Stimulated activated effector memory CD8-positive, alpha-beta T cell treated with anti-CD3 and anti-CD28 coated beads, Interleukin-12 subunit alpha, Interleukin-12 subunit beta, amount 100 ng/mL, for 72 hours (primary cell): ENCODE data around the gene KIF2C.

Source experiments
- ATAC-seq: fragments of 150-1000 bp; cut with Tn5 transposase; 2 replicates; pipeline ENCODE4 v1.10.0; 2021
- DNase-seq, 2 donors: peaks; one replicate each; pipeline ENCODE4 v3.0.0; 2021 to 2022; ENCODE audit warnings: low spot score in 2 of 2
- H3K27ac Mint-ChIP-seq: one replicate; pipeline ENCODE4 v1.8.0; 2022; ENCODE audit warnings: mild to moderate bottlenecking, mixed read lengths
- H3K36me3 Mint-ChIP-seq: one replicate; pipeline ENCODE4 v1.8.0; 2022; ENCODE audit warnings: mild to moderate bottlenecking, mixed read lengths
- H3K4me1 Mint-ChIP-seq: one replicate; pipeline ENCODE4 v1.8.0; 2022; ENCODE audit warnings: mixed read lengths
- H3K4me3 Mint-ChIP-seq: one replicate; pipeline ENCODE4 v1.8.0; 2022; ENCODE audit warnings: mild to moderate bottlenecking, mixed read lengths
- H3K9me3 Mint-ChIP-seq: one replicate; pipeline ENCODE4 v1.8.0; 2022; ENCODE audit warnings: mixed read lengths

The KIF2C gene

DNA sequence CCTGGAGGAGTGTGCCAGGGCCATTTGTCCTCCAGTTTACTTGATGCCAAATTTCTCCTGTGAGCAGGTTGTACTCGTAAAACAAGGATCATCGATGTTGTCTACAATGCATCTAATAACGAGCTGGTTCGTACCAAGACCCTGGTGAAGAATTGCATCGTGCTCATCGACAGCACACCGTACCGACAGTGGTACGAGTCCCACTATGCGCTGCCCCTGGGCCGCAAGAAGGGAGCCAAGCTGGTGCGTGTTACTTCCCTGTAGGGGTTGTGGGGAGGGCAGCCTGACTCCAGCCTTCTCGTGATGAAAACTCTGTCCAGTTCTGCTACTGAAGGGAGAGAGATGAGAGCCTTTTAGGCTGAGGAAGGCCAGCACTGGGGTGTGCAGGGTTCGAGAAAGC lies 37.9 kb downstream of the KIF2C start:
- peaks cover 78% of the 10 kb centered on the region for H3K36me3 Mint-ChIP-seq
- peak overlapping the region; percentile 86 for H3K4me3 Mint-ChIP-seq
- H3K4me1 Mint-ChIP-seq: peaks cover 42% of the 10 kb centered on the region
- DNase-seq (no peak), ATAC-seq (no peak)
- no peaks in the 10 kb centered on the region for H3K9me3 Mint-ChIP-seq
- peak overlapping the region; percentile 97 for H3K27ac Mint-ChIP-seq

DNA sequence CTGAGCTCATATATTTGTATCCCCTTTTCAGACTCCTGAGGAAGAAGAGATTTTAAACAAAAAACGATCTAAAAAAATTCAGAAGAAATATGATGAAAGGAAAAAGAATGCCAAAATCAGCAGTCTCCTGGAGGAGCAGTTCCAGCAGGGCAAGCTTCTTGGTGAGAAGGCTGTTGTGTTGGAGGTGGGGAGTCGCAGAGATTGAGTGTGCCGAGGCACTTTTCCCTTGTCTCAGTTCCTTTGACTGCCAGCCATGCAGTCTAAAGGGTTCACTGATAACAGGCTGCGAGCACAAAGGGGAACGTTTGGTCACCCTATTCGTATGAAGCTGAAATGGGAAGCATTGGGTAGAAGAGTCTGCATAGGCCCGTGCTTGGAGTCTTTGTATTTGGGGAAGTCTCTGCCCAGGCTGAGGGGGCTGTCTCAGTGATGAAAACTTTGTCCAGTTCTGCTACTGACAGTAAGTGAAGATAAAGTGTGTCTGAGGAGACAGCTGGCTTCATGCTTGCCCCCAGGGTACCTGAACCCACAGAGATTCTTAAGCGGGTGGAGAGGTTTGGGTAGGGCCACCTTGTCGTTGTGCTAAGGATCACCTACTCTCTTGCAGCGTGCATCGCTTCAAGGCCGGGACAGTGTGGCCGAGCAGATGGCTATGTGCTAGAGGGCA lies 38.5 kb downstream of the KIF2C start:
- Mint-ChIP-seq H3K27ac (peak overlapping the region; percentile 97), H3K4me1 (peaks cover 43% of the 10 kb centered on the region), H3K4me3 (peak overlapping the region; percentile 86), H3K9me3 (no peaks in the 10 kb centered on the region), H3K36me3 (peaks cover 84% of the 10 kb centered on the region)
- ATAC-seq (no peak), DNase-seq (no peak)

DNA sequence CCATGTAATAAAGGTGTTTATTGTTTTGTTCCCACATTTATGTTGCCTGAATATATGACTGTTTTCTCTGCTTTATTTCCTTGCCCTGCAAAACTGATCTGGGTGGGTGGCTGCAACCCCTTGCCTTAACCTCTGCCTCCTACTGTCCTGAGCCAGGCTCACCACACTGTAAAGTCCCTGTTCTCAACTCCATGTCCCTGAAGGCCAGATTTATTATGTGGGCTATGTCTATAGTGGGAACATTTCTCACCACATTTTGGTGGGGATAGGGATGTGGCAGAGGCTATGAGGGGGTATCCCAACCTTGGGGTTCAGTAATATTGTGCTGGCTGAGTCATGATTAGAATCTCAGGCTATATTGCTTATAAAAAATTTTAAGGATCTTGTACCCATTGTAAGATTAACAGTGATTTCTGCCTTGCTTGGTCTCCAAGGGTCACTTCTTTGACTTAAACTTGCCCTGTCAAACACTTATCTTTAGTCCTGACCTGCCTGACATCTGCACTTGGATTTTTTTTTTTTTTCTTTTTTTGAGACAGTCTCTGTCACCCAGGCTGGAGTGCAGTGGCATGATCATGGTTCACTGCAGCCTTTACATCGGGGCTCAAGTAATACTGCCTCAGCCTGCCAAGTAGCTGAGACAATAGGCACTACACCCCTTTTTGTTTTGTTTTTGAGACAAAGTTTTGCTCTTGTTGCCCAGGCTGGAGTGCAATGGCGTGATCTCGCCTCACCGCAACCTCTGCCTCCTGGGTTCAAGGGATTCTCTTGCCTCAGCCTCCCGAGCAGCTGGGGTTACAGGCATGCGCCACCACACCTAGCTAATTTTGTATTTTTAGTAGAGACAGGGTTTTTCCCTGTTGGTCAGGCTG lies 39.3 kb downstream of the KIF2C start:
- Mint-ChIP-seq H3K9me3 (no peaks in the 10 kb centered on the region), H3K36me3 (peaks cover 92% of the 10 kb centered on the region), H3K27ac (peak overlapping the region; percentile 86), H3K4me1 (peaks cover 49% of the 10 kb centered on the region), H3K4me3 (peak overlapping the region; percentile 86)
- DNase-seq: no peak
- no peak for ATAC-seq

DNA sequence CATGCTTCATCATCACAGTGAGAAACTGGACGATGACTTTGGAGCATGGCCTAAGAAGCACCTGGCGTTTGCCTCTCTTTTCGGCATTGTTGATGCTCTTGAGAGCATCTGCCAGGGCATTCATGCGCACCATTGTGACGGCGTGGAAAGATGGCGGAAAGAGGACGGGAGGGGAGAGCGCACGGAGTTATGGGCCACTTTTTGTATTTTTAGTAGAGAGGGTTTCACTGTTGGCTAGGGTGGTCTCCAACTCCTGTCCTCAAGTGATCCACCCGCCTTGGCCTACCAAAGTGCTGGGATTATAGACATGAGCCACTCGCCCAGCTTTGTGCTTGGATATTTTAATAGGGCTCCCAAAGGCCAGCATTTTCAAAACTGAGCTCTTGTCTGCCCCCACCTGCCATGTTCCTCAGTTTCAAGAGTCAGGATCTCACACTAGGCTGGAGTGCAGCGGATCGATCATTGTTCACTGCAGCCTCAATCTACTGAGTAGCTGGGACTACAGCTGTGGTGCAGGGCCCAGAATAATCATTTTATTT lies 41.0 kb downstream of the KIF2C start:
- Mint-ChIP-seq H3K27ac (peak overlapping the region; percentile 86), H3K4me3 (no peak overlapping the region), H3K36me3 (peaks cover 84% of the 10 kb centered on the region), H3K4me1 (peaks cover 49% of the 10 kb centered on the region), H3K9me3 (no peaks in the 10 kb centered on the region)
- no peak for ATAC-seq
- no peak for DNase-seq

DNA sequence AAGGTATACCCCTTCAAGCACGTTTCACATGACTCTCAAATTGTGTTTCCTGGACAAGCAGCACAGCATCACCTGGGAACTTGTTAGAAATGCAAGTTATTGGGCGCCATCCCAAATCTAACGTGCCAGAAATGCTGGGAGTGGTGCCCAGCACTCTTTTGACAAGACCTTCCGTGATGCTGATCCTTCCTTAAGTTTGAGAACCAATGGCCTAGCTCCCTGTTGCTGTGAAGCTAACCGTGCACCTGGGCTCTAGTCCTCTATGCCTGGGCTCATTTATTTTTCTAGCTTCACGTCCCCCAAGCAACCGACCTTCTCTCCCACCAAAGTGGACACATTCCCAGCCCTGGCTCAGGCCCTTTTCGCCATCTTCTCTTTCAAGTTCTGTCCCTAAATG lies 44.1 kb downstream of the KIF2C start:
- ATAC-seq: no peak
- Mint-ChIP-seq H3K36me3 (peaks cover 54% of the 10 kb centered on the region), H3K4me3 (peak overlapping the region; percentile 69), H3K9me3 (no peaks in the 10 kb centered on the region), H3K4me1 (peaks cover 43% of the 10 kb centered on the region), H3K27ac (peak overlapping the region; percentile 52)
- DNase-seq: no peak

DNA sequence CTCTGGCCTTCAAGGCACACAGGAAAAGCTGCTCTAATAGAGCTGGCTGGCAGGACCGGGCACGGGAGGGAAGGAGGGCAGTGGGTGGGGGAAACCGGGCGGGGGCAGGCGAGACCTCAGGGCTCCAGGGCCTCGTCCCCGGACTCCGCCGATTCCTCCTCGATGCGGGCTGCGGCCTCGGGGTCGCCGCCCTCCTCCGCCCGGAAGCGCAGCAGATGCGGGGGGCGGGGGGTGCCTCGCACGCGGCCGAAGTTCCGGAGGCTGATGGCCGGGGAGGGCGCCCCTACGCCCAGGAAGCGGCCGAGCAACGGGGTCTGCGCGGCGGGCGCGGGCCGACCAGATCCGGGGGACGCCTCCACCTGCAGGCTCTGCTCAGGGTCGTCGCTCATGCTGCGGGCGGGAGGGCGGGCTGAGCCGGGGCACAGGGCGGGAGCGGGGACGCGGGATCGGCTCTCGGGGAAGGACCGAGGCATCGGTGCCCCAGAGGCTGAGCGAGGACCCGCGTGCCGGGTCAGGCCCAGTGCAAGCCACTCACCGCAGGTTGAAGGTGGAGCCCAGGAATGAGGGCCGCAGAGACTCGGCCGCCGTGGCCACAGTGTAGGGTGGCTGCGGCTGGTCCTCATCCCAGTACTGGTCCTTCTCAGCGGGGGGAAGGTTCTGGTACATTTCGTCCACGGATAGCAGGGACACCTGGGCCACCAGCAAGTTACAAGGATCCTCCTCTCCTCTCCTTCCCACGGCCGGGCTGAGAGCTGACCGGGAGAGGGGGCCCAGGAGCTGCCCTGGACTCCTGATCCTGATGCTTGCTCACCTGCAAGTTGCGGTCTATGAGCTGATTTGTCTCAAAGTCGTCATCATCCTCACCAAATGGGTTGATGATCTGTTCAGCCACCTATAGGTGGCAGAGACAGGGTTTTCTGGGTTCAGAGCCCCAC lies 44.7 kb downstream of the KIF2C start:
- Mint-ChIP-seq H3K4me3 (peak overlapping the region; percentile 69), H3K9me3 (no peaks in the 10 kb centered on the region), H3K36me3 (peaks cover 47% of the 10 kb centered on the region), H3K4me1 (peaks cover 40% of the 10 kb centered on the region), H3K27ac (peak overlapping the region; percentile 93)
- DNase-seq (peak in 1 of 2 donors; percentile 69), ATAC-seq (peak; percentile 40)

DNA sequence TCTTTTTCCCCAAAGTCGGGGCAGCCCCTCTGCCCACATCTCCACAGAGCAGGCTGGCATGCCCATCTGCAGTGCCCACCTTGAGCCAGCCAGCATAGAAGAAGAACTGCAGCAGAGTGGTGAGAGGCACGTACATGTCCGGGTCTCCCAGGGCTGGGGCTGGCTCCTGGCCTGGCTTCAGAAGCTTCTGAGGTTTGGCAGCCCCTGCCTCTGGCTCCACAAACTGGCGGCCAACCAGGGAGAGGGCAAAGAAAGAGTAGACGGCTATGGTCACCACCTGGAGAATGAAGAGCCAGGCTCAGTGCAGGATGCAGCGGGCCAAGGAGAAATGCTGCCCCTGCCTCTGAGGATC lies 45.4 kb downstream of the KIF2C start:
- Mint-ChIP-seq H3K9me3 (no peaks in the 10 kb centered on the region), H3K36me3 (peaks cover 40% of the 10 kb centered on the region), H3K27ac (peak overlapping the region; percentile 93), H3K4me3 (peak overlapping the region; percentile 69), H3K4me1 (peaks cover 40% of the 10 kb centered on the region)
- ATAC-seq: no peak
- peak in 1 of 2 donors; percentile 59 for DNase-seq

DNA sequence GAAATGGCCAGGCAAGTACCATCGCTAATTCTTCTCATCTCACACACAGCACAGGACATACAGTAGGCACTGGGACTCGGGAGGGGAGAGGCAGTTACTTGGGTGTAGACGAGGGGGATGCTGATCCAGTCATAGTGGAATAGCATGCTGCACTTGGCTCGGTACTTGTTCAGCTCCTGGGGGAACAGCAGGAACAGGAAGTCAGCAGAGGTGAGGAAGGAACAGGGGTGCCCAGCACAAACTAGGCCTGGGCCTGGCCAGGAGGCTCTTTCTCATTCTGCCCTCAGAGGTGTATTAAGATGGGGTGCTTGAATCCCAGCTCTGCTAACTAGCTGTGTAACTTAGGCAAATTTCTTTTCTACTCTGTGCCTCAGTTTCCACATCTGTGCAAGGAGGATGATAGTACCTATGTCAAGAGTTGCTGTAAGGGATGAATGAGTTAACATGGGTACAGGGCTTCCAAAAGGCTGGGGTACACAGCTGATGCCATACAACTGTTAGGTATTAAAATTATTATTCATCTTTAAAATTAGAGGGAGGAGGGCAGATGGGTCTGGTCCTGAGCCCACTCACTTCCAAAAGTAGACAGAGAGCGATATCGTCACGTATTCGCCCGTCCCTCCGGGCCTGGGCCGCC lies 46.0 kb downstream of the KIF2C start:
- peaks cover 34% of the 10 kb centered on the region for H3K36me3 Mint-ChIP-seq
- peak overlapping the region; percentile 69 for H3K4me3 Mint-ChIP-seq
- no peak for ATAC-seq
- no peak for DNase-seq
- H3K27ac Mint-ChIP-seq: peak overlapping the region; percentile 93
- no peaks in the 10 kb centered on the region for H3K9me3 Mint-ChIP-seq
- H3K4me1 Mint-ChIP-seq: peaks cover 35% of the 10 kb centered on the region

DNA sequence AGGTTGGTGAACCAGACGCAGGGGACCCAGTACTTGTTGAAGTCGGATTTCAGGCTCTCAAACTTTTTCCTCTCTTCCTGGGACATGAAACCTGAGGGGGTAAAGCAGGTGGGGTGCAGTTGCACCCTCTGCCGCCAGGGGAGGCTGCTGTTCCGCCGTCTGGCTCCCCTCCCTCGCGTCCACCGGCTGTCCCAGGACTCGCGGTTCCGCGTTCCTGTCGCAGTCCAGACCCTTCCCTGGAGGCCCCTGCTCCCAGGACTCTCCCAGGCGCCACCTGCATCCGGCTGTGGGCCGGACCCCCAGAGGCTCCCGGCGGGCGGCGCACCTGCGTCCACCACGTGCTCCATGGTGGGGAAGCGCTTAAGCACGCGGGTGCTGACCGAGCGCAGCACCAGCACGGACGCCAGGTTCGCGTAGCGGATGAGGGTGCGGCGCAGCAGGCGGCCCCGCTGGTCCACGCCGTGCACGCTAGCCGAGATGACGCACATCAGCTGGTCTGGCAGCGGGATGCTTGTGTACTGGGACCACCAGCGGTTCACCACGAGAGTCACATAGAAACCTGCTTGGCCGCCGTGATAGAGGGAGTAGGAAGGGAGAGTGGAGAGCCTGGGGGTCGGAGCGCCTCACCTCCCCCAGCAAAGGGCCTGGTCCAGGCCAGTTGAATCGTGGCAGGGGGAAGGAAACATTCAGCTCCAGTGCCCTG lies 46.7 kb downstream of the KIF2C start:
- Mint-ChIP-seq H3K4me3 (peak overlapping the region; percentile 69), H3K27ac (peak overlapping the region; percentile 93), H3K4me1 (peaks cover 34% of the 10 kb centered on the region), H3K36me3 (peaks cover 28% of the 10 kb centered on the region), H3K9me3 (no peaks in the 10 kb centered on the region)
- ATAC-seq (peak; percentile 79), DNase-seq (peak; percentile 81 to 93)

DNA sequence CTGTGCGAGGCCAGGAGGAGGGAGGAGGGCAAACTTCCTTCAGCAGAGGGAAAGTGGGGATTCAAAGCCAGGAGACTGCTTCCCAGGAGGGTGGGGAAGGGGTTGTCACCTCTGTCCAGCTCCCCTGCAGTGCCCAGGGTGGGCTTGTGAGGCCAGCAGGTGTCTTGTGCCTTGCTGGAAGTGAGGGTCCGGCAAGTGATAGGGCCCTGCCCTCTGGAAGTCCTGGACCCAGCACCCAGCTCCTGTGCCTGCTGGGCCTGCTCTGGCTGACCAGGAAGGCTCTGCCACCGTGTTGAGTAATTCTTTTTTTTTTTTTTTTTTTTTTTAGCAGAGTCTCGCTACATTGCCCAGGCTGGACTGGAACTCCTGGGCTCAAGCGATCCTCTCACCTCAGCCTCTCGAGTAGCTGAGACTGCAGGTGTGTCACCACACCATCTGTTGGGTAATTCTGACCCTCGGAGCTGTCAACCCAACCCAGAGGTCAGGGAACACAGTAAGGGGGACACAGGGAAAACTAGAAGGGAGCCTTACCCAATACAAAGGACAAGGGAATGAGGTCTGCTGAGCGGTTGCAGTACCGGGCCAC lies 47.3 kb downstream of the KIF2C start:
- Mint-ChIP-seq H3K9me3 (no peaks in the 10 kb centered on the region), H3K4me1 (peaks cover 34% of the 10 kb centered on the region), H3K36me3 (peaks cover 21% of the 10 kb centered on the region), H3K4me3 (peak overlapping the region; percentile 69), H3K27ac (peak overlapping the region; percentile 93)
- ATAC-seq (no peak), DNase-seq (no peak)

DNA sequence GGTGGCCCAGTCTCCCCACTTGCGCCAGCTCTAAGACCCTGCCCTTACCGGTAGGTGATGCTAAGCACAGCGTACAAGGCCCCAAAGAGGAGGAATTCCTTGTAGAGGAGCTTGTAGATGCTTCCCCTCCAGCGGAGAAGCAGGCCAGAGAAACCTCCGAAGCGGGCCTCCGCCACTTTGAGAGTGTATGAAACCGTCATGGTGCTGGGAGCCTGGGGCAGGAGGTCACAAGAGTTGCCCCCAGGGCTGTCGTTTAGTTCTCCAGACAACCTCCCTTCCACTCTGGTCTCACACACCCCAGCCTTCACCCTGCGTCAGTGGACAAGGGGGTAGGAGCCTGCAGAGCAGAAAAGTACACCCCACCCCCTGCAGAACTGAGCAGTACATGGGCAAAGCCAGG lies 47.9 kb downstream of the KIF2C start:
- peaks cover 15% of the 10 kb centered on the region for H3K36me3 Mint-ChIP-seq
- no peaks in the 10 kb centered on the region for H3K9me3 Mint-ChIP-seq
- ATAC-seq (no peak), DNase-seq (no peak)
- peaks cover 34% of the 10 kb centered on the region for H3K4me1 Mint-ChIP-seq
- no peak overlapping the region for H3K4me3 Mint-ChIP-seq
- H3K27ac Mint-ChIP-seq: no peak overlapping the region

DNA sequence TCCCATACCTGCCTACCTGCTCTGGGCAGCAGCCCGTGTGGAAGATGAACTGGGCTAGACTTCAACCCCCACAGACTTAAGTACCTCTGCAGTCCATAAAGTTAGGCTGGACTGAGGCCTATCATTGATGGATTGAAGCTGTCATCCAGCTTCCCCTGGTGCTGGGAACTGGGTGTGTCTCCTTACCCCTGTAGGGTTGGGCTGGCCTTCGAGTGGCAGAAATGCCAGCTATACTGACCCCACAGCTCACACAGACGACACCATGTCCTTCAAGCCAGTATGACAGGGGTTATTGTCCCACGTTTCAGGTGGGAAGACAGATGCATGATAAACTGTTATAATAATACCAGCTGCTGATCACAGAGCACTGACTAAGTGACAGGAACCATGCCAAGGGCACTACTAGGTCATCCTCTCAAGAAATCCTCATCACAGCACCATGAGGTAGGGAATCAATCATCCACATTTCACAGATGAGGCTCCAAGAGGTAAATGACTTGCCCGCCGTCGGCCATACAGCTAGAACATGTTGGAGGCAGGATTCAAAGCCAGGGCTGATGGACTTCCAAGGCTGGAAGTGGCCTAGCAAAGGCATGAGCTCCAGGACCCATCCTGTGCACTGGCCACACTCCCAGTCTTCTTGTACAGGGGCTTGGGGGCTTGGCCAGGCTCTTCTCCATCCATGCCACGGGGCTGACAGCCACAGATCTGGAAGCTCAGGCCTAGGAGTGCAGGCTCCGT lies 48.7 kb downstream of the KIF2C start, which contains the start of gene BEST4:
BEST4 (minus strand) TSS at position 51 of the 741 bp plus-strand sequence. CDS start 465 bp downstream, outside the sequence.
- Mint-ChIP-seq H3K9me3 (no peaks in the 10 kb centered on the region), H3K4me1 (peaks cover 30% of the 10 kb centered on the region), H3K27ac (peak within 1 kb of the TSS; percentile 93), H3K4me3 (no peak within 1 kb of the TSS), H3K36me3 (peaks cover 8% of the 10 kb centered on the region)
- DNase-seq: no peak
- no peak for ATAC-seq
